ENCODE data around the gene DCTN1.
A peak's percentile ranks its signal among the peaks of the same experiment; 100 is the strongest.
"Not testable (repeated sequence)": the region's sequence is repeated elsewhere in the genome, so short reads cannot be mapped to it uniquely, and the experiment has no call there.

Gene DCTN1

GRCh38 chr2:74369976-74370375 is 10.1 kb downstream of the DCTN1 start:
- DNase-seq (ENCODE audit: low read depth), result no peak

DNA sequence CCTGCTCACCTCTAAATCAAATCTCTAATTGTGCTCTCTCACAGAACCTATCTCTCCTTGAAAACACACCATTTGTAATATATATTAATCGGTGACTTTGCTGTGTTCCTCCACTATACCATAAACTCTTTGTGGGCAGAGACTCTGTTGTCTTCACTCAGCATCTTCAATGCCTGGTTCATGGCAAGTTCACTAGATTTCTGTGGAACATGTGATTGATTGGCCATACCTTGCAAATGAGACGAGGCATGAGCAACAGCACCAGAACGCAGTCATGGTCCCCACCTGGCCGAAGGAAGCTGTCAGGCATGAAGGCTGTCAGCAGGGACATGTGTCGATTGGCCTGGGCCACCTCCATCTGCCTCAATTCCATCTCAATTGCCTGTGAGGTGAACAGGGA is 11.6 kb downstream of the DCTN1 start:
- no peak for DNase-seq (ENCODE audit: low read depth)

- DNase-seq (ENCODE audit: low read depth), result no peak
Observed at GRCh38 chr2:74367789-74368188, 12.3 kb downstream of the DCTN1 start.

- no peak for DNase-seq (ENCODE audit: low read depth)
Observed at GRCh38 chr2:74366036-74366435, 14.1 kb downstream of the DCTN1 start.

- no peak for DNase-seq (ENCODE audit: low read depth)
Observed at GRCh38 chr2:74364533-74365505, 15.3 kb downstream of the DCTN1 start.

GRCh38 chr2:74361327-74361726 is 18.8 kb downstream of the DCTN1 start:
- DNase-seq (ENCODE audit: low read depth), result no peak

DNA sequence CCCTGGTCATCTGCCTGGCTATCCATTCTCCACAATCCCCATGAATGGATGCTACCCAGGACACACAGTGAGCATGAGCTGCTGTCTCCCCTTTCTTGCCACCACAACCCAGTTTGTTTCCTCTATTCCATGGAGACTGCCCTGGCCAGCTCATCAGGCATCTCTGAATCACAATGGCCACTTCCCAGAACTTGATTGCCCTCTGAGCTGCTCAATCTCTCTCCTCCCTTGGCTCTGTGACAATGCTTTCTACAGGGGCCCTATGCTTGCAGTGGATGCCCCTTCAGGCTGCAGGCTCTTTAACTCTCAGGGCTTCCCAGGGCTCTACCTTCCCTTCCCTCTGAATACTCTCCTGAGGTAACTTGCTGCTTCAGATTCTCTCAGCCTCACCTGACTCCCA is 22.5 kb downstream of the DCTN1 start:
- DNase-seq (ENCODE audit: low read depth), result no peak

DNA sequence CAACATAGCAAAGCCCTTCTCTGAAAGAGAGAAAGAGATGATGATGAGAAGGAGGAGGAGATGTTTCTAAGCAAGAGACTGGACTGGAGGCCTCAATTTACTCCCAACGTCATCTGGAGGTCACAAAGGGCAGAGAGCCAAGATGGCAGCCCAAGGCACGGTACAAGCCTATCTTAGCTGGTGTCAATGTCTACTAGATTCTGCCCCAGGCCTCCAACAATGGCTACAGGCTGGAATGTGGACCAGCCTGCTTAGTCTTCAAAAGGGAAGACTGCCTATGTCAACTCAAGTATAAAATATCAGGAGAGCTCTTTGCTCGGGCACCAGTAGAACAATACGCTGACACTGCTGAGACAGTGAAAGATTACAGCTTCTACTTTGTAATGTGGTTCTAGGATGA is 30.2 kb downstream of the DCTN1 start:
- no peak for DNase-seq (ENCODE audit: low read depth)

DNA sequence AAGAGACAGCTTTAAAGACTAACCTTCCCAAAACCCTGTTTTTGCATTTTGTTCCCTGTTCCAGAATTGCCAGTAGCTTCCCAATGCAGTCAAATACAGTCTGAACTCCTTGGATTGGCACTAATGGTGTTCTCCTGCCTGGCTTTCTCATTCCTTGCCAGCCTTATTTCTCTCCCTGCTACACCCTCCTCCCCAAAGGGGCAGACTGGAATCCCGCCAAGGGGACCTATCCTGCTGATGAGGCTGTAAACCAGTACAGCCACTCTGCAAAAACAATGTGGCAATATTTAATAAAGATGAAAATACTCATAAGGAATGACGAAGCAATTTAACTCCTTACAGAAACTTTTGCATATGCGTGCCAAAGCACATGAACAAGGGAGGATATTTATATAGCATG is 32.4 kb downstream of the DCTN1 start:
- DNase-seq (ENCODE audit: low read depth), result no peak

DNA sequence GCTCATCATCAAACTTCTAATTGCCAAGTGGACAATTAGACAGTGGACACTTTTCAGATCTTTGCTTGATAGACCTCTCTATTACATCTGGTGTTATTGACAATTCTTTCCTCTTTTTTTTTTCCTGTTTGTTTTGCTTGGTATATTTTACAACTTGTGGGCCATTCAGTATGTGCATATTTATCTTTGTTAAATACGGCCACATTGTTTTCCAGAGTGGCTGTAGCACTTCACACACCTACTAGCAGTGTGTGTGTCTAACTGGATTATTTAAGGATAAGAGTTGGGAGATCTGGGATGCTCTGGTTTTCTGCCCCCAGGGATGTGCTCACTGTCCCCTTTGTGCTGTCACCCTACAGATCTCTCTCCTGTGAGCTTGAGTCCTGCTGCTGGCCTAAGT is 32.8 kb downstream of the DCTN1 start:
- DNase-seq (ENCODE audit: low read depth), result no peak

GRCh38 chr2:74345272-74345943 is 34.7 kb downstream of the DCTN1 start:
- no peak for DNase-seq (ENCODE audit: low read depth)

- DNase-seq (ENCODE audit: low read depth), result no peak
Observed at GRCh38 chr2:74343316-74343715, 36.8 kb downstream of the DCTN1 start, which contains the start of gene SLC4A5. Gene SLC4A5 (minus strand): TSS chr2:74343416. CDS start chr2:74315023, 28,393 bp downstream.

- not testable (repeated sequence) for DNase-seq (ENCODE audit: low read depth)
Observed at GRCh38 chr2:74336227-74336626, 43.9 kb downstream of the DCTN1 start.

- peak; percentile 61 for DNase-seq (ENCODE audit: low read depth)
Observed at GRCh38 chr2:74334931-74335333, 45.2 kb downstream of the DCTN1 start.

- no peak for DNase-seq (ENCODE audit: low read depth)
Observed at GRCh38 chr2:74333896-74334586, 46.1 kb downstream of the DCTN1 start.

- no peak for DNase-seq (ENCODE audit: low read depth)
Observed at GRCh38 chr2:74333175-74333574, 46.9 kb downstream of the DCTN1 start.

GRCh38 chr2:74332550-74333174 is 47.4 kb downstream of the DCTN1 start:
- DNase-seq (ENCODE audit: low read depth), result no peak

DNA sequence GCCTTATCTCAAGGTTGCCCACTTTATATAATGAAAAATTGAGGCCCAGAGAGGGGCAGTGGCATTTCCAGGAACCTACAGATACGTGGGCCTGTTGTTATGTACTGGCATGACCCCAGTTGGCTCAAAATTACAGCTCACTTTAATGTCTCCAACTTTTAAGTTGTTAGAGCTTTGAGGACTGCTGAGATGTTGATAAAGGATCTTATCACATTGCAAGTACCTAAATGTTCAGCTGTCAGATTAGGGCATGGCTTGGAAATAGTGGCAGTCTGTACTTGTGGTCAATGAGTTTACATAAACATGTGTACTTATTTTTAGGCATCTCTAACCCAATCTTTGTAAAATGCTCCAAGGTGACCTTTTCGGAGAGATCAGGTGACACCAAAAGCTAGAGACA is 51.5 kb downstream of the DCTN1 start:
- no peak for DNase-seq (ENCODE audit: low read depth)

DNA sequence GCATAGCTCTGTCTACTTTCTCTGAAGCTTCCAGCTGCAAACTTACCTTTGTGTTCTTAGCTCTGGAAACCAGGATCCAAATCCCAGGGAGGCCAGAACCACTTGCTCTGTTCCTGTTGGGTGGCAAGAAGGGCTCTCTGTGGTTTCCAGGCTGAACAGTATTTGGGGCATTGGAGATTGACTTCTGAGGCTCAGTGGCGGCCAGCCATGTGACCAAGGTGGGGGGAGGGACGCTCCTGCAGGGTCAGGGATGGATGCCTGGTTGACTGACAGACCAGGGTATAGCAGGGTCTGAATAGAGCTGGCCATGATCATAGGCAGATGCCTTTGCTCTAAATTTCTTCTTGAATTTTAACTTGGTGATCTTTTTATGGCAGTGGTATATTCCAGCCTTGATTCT is 52.0 kb downstream of the DCTN1 start:
- no peak for DNase-seq (ENCODE audit: low read depth)

DNA sequence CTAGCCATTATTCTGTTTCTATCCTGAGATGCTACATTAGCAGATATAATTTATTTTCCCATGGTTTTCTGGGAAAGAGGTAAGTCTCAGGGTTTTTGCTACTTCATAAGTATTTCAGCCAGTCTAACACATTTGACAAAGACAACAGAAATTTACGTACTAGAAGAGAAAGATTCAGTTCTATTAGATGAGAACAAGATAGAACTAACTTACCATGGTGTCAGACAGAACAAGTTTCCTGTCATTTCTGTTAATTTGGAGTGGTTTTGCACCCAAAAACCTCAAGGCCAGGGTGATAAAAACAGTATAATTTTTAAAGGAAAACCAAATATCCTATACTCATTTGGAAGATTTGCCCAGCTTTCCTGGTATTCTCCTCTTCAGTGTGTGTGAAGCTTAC is 52.5 kb downstream of the DCTN1 start:
- DNase-seq (ENCODE audit: low read depth), result no peak

- DNase-seq (ENCODE audit: low read depth), result no peak
Observed at GRCh38 chr2:74327199-74327598, 52.9 kb downstream of the DCTN1 start.

DNA sequence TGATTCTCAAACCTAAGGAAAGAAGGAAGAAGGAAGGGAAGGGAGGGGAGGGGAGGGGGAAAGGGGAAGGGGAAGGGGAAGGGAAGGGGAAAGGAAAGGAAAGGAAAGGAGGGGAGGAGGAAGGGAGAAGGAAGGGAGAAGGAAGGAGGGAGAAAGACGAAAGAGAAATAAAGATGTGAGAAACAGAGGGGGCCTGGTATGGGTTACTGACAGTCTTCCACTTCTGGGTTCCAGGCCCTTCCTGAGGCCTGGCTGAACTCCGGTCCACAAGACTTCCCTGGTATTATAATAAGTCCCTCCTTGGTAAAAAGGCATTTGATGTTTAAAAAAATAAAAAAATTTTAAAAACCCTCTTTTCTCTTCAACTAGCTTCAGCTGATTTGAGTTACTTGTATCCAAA is 54.3 kb downstream of the DCTN1 start:
- DNase-seq (ENCODE audit: low read depth), result no peak
